Brain microvascular endothelial cell (primary cell): ENCODE measurements around the gene SLC9A2.

Experiments
- DNase-seq: peaks from one replicate; pipeline ENCODE4 v3.0.0-alpha.2; 2020
- H3K27ac ChIP-seq: fragments of 250-450 bp; sonication (Bioruptor Pico); 2 replicates; pipeline ENCODE4 v1.5.1; 2020; ENCODE audit warnings: mild to moderate bottlenecking, moderate library complexity
- H3K27me3 ChIP-seq: fragments of 250-450 bp; sonication (Bioruptor Pico); replicated peaks from 2 replicates; pipeline ENCODE4 v1.5.1; 2020; ENCODE audit warnings: mild to moderate bottlenecking
- H3K36me3 ChIP-seq: fragments of 250-450 bp; sonication (Bioruptor Pico); replicated peaks from 2 replicates; pipeline ENCODE4 v1.5.1; 2020; ENCODE audit warnings: mild to moderate bottlenecking
- H3K4me3 ChIP-seq: 2 replicates; pipeline ENCODE4 v1.5.1; 2011; ENCODE audit warnings: low read depth, mild to moderate bottlenecking, control low read depth, low read length, moderate library complexity
- CTCF ChIP-seq: IDR thresholded peaks from 2 replicates; pipeline ENCODE4 v1.5.1; 2011; ENCODE audit warnings: low read depth, mild to moderate bottlenecking, moderate library complexity, low read length, control low read depth, inconsistent platforms; ENCODE audit errors: missing control alignments
- in situ Hi-C: cut with HindIII; loops from 2 replicates; pipeline ENCODE4 v1.10.0; 2017; ENCODE audit warnings: low sequenced_read_pairs, low pct_ligation_motif_present

The SLC9A2 gene

DNA sequence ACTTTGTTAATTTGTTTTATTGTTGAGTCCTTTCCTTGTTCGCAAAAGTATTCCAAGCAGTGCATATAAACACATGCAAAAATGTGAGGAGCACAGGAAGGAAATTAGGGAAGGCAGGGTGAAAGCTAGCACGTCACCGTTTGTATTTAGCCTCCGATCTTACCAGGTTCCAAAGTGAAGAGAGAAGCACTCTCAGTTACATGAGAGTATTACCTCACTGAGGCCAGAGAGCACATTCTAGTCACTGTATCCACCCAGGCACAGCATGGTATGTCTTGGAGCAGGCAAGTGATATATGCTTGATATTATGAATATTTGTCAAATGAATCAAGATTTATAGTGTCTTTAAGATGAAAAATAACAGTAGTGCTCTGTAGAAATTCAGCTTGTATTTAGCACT lies 135.9 kb downstream of the SLC9A2 start:
- no peaks in the 10 kb centered on the region for H3K36me3 ChIP-seq
- no peak for TF ChIP-seq CTCF
- DNase-seq, result no peak
- H3K27ac ChIP-seq, result no peak overlapping the region
- in situ Hi-C loops, result no loop called here
- H3K27me3 ChIP-seq, result no peaks in the 10 kb centered on the region
- no peak overlapping the region for H3K4me3 ChIP-seq

- in situ Hi-C loops, result no loop called here
- Histone ChIP-seq H3K27ac (no peak overlapping the region), H3K27me3 (no peaks in the 10 kb centered on the region), H3K4me3 (no peak overlapping the region), H3K36me3 (no peaks in the 10 kb centered on the region)
- TF ChIP-seq CTCF, result no peak
- DNase-seq, result no peak
These were observed 139.1 kb downstream of the SLC9A2 start for GRCh38 chr2:102758439-102758838.
